GM12872 (cell line): Measurements from ENCODE around the gene IRF5.

Experiments
- TF ChIP-seq, protein P1 (sequence below): IDR thresholded peaks from 3 replicates; pipeline ENCODE4 v1.5.1; 2011; ENCODE audit warnings: low read depth, mild to moderate bottlenecking, low read length, moderate library complexity; ENCODE audit not compliant: insufficient read depth

The IRF5 gene

GRCh38 chr7:128961030-128961659, 23.4 kb downstream of the IRF5 start:
- TF ChIP-seq, protein P1, sequence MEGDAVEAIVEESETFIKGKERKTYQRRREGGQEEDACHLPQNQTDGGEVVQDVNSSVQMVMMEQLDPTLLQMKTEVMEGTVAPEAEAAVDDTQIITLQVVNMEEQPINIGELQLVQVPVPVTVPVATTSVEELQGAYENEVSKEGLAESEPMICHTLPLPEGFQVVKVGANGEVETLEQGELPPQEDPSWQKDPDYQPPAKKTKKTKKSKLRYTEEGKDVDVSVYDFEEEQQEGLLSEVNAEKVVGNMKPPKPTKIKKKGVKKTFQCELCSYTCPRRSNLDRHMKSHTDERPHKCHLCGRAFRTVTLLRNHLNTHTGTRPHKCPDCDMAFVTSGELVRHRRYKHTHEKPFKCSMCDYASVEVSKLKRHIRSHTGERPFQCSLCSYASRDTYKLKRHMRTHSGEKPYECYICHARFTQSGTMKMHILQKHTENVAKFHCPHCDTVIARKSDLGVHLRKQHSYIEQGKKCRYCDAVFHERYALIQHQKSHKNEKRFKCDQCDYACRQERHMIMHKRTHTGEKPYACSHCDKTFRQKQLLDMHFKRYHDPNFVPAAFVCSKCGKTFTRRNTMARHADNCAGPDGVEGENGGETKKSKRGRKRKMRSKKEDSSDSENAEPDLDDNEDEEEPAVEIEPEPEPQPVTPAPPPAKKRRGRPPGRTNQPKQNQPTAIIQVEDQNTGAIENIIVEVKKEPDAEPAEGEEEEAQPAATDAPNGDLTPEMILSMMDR: no peak

- TF ChIP-seq, protein P1: no peak
Observed at GRCh38 chr7:128962899-128963298, 25.2 kb downstream of the IRF5 start.

- TF ChIP-seq, protein P1: no peak
Observed at GRCh38 chr7:128963327-128963757, 25.6 kb downstream of the IRF5 start.

- TF ChIP-seq, protein P1: no peak
Observed at GRCh38 chr7:128968624-128969023, 30.9 kb downstream of the IRF5 start.

DNA sequence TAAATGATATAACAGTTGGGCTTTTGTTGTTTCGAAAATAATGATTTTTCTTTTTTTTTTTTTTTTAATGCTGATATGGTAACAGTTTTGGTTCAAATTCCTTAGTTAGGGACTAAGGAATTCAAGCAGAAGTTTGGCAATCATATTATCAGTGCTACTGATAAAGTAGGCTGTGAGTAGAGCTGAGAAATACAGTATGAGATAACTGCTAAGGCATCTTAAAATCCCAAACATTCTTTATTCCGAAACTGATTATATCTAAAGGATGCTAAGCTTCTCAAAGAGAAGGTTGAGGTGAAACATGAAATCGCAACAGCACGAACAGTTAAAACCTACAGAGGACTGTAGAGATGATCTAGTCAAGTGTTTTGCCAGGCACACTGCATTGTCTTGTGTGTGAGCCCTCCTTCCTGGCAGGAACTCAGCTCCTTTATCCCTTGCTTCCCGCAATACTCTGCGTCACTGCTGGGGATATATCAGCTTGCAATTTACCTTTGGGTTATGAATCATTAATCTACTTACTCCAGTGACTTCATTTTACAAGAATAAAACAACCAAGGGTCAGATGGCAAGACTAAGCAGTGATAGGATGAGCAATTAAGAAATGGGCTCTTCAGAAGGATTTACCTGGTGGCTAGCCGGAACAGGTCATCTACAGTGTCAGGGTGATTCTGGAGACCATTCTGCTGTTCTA, 36.7 kb downstream of the IRF5 start:
- TF ChIP-seq, protein P1: no peak

- TF ChIP-seq, protein P1: no peak
Observed at GRCh38 chr7:128982105-128982504, 44.4 kb downstream of the IRF5 start.

GRCh38 chr7:128985660-128986059, 47.9 kb downstream of the IRF5 start:
- TF ChIP-seq, protein P1: no peak
